Tracheal epithelial cell (primary cell): ENCODE measurements around the gene AMY1B. TPM values are rescaled to one million over a fixed set of nuclear protein-coding genes. Genes with fewer than 3 reads are reported as not detected.

ENCODE experiments used
- total RNA-seq: library from RNA; depleted of rRNA; stranded (reverse); fragments of >200 nt; gene quantifications from 2 replicates; pipeline ENCODE4 v1.2.1, GENCODE V29; 2014

Gene AMY1B
- not detected in 2 replicates for total RNA-seq

GRCh38 chr1:103696110-103696509, at the start of gene AMY1B:
Gene AMY1B (minus strand): TSS chr1:103696210. CDS start chr1:103695639, 571 bp downstream.

GRCh38 chr1:103655460-103655859, 40.5 kb downstream of the AMY1B start, which contains the start of gene AMY1A:
Gene AMY1A (plus strand): TSS chr1:103655760. CDS start chr1:103656331, 571 bp downstream.

Other genes starting within 250 kb of the AMY1B start
- 1.2 and 3.8 TPM in 2 replicates for gene RNPC3, start 170.5 kb downstream of the AMY1B start, total RNA-seq
- gene AMY2B, start 124.6 kb downstream of the AMY1B start, total RNA-seq = 2.1 and 2.7 TPM in 2 replicates
- not detected in 2 replicates for gene AMY2A, start 78.8 kb downstream of the AMY1B start, total RNA-seq
- gene AMY1A, start 40.5 kb downstream of the AMY1B start, total RNA-seq = not detected in 2 replicates
- not detected in 2 replicates for gene AMY1C, start 53.7 kb upstream of the AMY1B start, total RNA-seq